ENCODE data around the gene KYNU.

Gene KYNU

GRCh38 chr2:142869461-142870106 is 7.9 kb upstream of the KYNU start:
- peaks cover 42% of the 10 kb centered on the region for H3K4me1 ChIP-seq (ENCODE audit: insufficient read depth, poor library complexity, severe bottlenecking)
- ATAC-seq (ENCODE audit: low read depth) (no peak), DNase-seq (ENCODE audit: low spot score) (no peak)
- no peaks in the 10 kb centered on the region for H3K27me3 ChIP-seq (ENCODE audit: insufficient read depth, poor library complexity, severe bottlenecking)
- H3K9me3 ChIP-seq (ENCODE audit: severe bottlenecking): no peaks in the 10 kb centered on the region
- H3K27ac ChIP-seq (ENCODE audit: poor library complexity, severe bottlenecking): no peak overlapping the region
- H3K4me3 ChIP-seq (ENCODE audit: severe bottlenecking): no peak overlapping the region
- no peak for TF ChIP-seq CTCF (IDR thresholded peaks at IDR 0.05; ENCODE audit: poor library complexity, severe bottlenecking)
- no peaks in the 10 kb centered on the region for H3K36me3 ChIP-seq (ENCODE audit: low read depth)

- Histone ChIP-seq H3K36me3 (ENCODE audit: low read depth) (no peaks in the 10 kb centered on the region), H3K27ac (ENCODE audit: poor library complexity, severe bottlenecking) (peak overlapping the region; percentile 9), H3K9me3 (ENCODE audit: severe bottlenecking) (no peaks in the 10 kb centered on the region), H3K4me3 (ENCODE audit: severe bottlenecking) (no peak overlapping the region), H3K4me1 (ENCODE audit: insufficient read depth, poor library complexity, severe bottlenecking) (peaks cover 52% of the 10 kb centered on the region), H3K27me3 (ENCODE audit: insufficient read depth, poor library complexity, severe bottlenecking) (no peaks in the 10 kb centered on the region)
- TF ChIP-seq CTCF (IDR thresholded peaks at IDR 0.05; ENCODE audit: poor library complexity, severe bottlenecking): no peak
- ATAC-seq (ENCODE audit: low read depth) (no peak), DNase-seq (ENCODE audit: low spot score) (no peak)
Measured at GRCh38 chr2:142870526-142870925, 6.9 kb upstream of the KYNU start.

GRCh38 chr2:142871396-142871795 is 6.1 kb upstream of the KYNU start:
- ATAC-seq (ENCODE audit: low read depth) (no peak), DNase-seq (ENCODE audit: low spot score) (no peak)
- Histone ChIP-seq H3K27ac (ENCODE audit: poor library complexity, severe bottlenecking) (no peak overlapping the region), H3K27me3 (ENCODE audit: insufficient read depth, poor library complexity, severe bottlenecking) (no peaks in the 10 kb centered on the region), H3K36me3 (ENCODE audit: low read depth) (no peaks in the 10 kb centered on the region), H3K4me3 (ENCODE audit: severe bottlenecking) (no peak overlapping the region), H3K9me3 (ENCODE audit: severe bottlenecking) (no peaks in the 10 kb centered on the region), H3K4me1 (ENCODE audit: insufficient read depth, poor library complexity, severe bottlenecking) (peaks cover 57% of the 10 kb centered on the region)
- no peak for TF ChIP-seq CTCF (IDR thresholded peaks at IDR 0.05; ENCODE audit: poor library complexity, severe bottlenecking)

GRCh38 chr2:142872882-142873724 is 4.4 kb upstream of the KYNU start:
- peaks cover 42% of the 10 kb centered on the region for H3K4me1 ChIP-seq (ENCODE audit: insufficient read depth, poor library complexity, severe bottlenecking)
- H3K9me3 ChIP-seq (ENCODE audit: severe bottlenecking): no peaks in the 10 kb centered on the region
- H3K27me3 ChIP-seq (ENCODE audit: insufficient read depth, poor library complexity, severe bottlenecking): no peaks in the 10 kb centered on the region
- ATAC-seq (ENCODE audit: low read depth): peak; percentile 18; the same call in 1 of the 3 replicates
- no peak for TF ChIP-seq CTCF (IDR thresholded peaks at IDR 0.05; ENCODE audit: poor library complexity, severe bottlenecking)
- DNase-seq (ENCODE audit: low spot score): no peak
- H3K27ac ChIP-seq (ENCODE audit: poor library complexity, severe bottlenecking): peak overlapping the region; percentile 95
- H3K36me3 ChIP-seq (ENCODE audit: low read depth): no peaks in the 10 kb centered on the region
- H3K4me3 ChIP-seq (ENCODE audit: severe bottlenecking): no peak overlapping the region
